ENCODE data around the gene LMNTD1. TPM values are rescaled to one million over a fixed set of nuclear protein-coding genes. Genes with fewer than 3 reads are reported as not detected.

The LMNTD1 gene
- total RNA-seq, 1 donor from 2014 or later: not detected

DNA sequence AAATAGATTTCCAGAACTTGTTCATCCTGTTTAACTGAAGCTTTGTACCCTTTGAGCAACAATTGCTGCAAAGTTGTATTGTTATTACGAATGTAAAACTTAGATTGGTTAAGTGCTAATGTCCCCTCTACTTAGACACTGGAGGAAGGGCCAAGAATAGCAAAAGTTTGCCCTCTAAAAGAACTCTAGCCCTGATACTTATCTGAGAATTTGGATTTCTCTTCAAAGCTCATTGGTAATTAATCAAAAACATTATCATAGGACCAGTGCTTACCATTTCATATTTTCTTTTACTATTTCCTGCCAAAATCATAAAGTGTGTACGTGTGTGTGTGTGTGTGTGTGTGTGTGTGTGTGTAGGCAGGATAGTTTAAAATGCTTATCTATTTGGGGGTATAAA, 58.2 kb downstream of the LMNTD1 start:
- Histone ChIP-seq H3K36me3 (ENCODE audit: insufficient read depth, low read length) (no peaks in the 10 kb centered on the region), H3K9ac (ENCODE audit: low read length) (no peak overlapping the region), H3K9me3 (ENCODE audit: insufficient read depth, low read depth, low read length) (no peaks in the 10 kb centered on the region), H3K27me3 (ENCODE audit: insufficient read depth, low read length) (no peaks in the 10 kb centered on the region), H4K20me1 (ENCODE audit: insufficient read depth, low read length) (no peaks in the 10 kb centered on the region), H2AFZ (ENCODE audit: low read depth, low read length) (no peak overlapping the region), H3K4me1 (ENCODE audit: insufficient read depth, low read length) (peaks cover 17% of the 10 kb centered on the region), H3K4me3 (ENCODE audit: insufficient read depth, low read depth, low read length) (no peak overlapping the region), H3K4me2 (ENCODE audit: low read length) (no peak overlapping the region), H3K27ac (ENCODE audit: low read depth, low read length) (no peak overlapping the region), H3K79me2 (ENCODE audit: insufficient read depth, low read length) (no peaks in the 10 kb centered on the region)
- H3K27ac Mint-ChIP-seq (ENCODE audit: unreplicated experiment): no peak overlapping the region
- TF ChIP-seq, protein P1, sequence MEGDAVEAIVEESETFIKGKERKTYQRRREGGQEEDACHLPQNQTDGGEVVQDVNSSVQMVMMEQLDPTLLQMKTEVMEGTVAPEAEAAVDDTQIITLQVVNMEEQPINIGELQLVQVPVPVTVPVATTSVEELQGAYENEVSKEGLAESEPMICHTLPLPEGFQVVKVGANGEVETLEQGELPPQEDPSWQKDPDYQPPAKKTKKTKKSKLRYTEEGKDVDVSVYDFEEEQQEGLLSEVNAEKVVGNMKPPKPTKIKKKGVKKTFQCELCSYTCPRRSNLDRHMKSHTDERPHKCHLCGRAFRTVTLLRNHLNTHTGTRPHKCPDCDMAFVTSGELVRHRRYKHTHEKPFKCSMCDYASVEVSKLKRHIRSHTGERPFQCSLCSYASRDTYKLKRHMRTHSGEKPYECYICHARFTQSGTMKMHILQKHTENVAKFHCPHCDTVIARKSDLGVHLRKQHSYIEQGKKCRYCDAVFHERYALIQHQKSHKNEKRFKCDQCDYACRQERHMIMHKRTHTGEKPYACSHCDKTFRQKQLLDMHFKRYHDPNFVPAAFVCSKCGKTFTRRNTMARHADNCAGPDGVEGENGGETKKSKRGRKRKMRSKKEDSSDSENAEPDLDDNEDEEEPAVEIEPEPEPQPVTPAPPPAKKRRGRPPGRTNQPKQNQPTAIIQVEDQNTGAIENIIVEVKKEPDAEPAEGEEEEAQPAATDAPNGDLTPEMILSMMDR (IDR thresholded peaks at IDR 0.05; ENCODE audit: insufficient read depth, low read depth, low read length): no peak
- TF ChIP-seq EZH2 (IDR thresholded peaks at IDR 0.05; ENCODE audit: insufficient read depth, low read length): no peak
- no peaks in the 10 kb centered on the region for H3K27me3 Mint-ChIP-seq (ENCODE audit: low read depth, unreplicated experiment)
- H3K4me1 Mint-ChIP-seq (ENCODE audit: low read depth, unreplicated experiment): peaks cover 18% of the 10 kb centered on the region
- DNase-seq (ENCODE audit: low read depth) (no peak), FAIRE-seq (no peak)
- H3K9me3 Mint-ChIP-seq (ENCODE audit: unreplicated experiment): peaks cover 6% of the 10 kb centered on the region
- no peaks in the 10 kb centered on the region for H3K36me3 Mint-ChIP-seq (ENCODE audit: low read depth, unreplicated experiment)
- H3K4me3 Mint-ChIP-seq (ENCODE audit: unreplicated experiment): no peak overlapping the region

DNA sequence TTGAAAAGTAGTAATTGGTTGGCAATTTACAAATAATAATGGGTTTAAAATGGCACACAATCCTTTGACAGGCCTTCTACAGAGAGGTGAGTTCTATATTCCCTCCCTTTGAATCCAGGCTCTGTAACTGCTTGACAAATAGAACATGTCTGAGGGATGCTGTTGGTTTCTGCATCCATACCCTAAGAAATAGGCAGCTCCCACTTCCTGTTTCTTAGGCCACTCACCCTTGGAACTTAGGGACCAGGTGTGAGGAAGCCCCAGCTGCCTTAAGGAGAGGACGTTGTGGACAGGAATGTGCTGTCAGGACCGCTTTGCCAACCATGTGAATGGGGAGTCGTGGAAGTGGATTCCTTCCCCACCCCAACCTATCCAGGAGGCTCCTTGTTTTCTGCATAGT, 59.4 kb downstream of the LMNTD1 start:
- DNase-seq (ENCODE audit: low read depth) (no peak), FAIRE-seq (no peak)
- Histone ChIP-seq H2AFZ (ENCODE audit: low read depth, low read length) (no peak overlapping the region), H4K20me1 (ENCODE audit: insufficient read depth, low read length) (no peaks in the 10 kb centered on the region), H3K36me3 (ENCODE audit: insufficient read depth, low read length) (no peaks in the 10 kb centered on the region), H3K4me3 (ENCODE audit: insufficient read depth, low read depth, low read length) (no peak overlapping the region), H3K79me2 (ENCODE audit: insufficient read depth, low read length) (no peaks in the 10 kb centered on the region), H3K4me2 (ENCODE audit: low read length) (no peak overlapping the region), H3K9me3 (ENCODE audit: insufficient read depth, low read depth, low read length) (no peaks in the 10 kb centered on the region), H3K27me3 (ENCODE audit: insufficient read depth, low read length) (no peaks in the 10 kb centered on the region), H3K4me1 (ENCODE audit: insufficient read depth, low read length) (peaks cover 17% of the 10 kb centered on the region), H3K27ac (ENCODE audit: low read depth, low read length) (no peak overlapping the region), H3K9ac (ENCODE audit: low read length) (no peak overlapping the region)
- Mint-ChIP-seq H3K27ac (ENCODE audit: unreplicated experiment) (no peak overlapping the region), H3K27me3 (ENCODE audit: low read depth, unreplicated experiment) (no peaks in the 10 kb centered on the region), H3K4me1 (ENCODE audit: low read depth, unreplicated experiment) (peaks cover 18% of the 10 kb centered on the region), H3K9me3 (ENCODE audit: unreplicated experiment) (peaks cover 2% of the 10 kb centered on the region), H3K36me3 (ENCODE audit: low read depth, unreplicated experiment) (no peaks in the 10 kb centered on the region), H3K4me3 (ENCODE audit: unreplicated experiment) (no peak overlapping the region)
- no peak for TF ChIP-seq EZH2 (IDR thresholded peaks at IDR 0.05; ENCODE audit: insufficient read depth, low read length)
- TF ChIP-seq, protein P1 (IDR thresholded peaks at IDR 0.05; ENCODE audit: insufficient read depth, low read depth, low read length): no peak

DNA sequence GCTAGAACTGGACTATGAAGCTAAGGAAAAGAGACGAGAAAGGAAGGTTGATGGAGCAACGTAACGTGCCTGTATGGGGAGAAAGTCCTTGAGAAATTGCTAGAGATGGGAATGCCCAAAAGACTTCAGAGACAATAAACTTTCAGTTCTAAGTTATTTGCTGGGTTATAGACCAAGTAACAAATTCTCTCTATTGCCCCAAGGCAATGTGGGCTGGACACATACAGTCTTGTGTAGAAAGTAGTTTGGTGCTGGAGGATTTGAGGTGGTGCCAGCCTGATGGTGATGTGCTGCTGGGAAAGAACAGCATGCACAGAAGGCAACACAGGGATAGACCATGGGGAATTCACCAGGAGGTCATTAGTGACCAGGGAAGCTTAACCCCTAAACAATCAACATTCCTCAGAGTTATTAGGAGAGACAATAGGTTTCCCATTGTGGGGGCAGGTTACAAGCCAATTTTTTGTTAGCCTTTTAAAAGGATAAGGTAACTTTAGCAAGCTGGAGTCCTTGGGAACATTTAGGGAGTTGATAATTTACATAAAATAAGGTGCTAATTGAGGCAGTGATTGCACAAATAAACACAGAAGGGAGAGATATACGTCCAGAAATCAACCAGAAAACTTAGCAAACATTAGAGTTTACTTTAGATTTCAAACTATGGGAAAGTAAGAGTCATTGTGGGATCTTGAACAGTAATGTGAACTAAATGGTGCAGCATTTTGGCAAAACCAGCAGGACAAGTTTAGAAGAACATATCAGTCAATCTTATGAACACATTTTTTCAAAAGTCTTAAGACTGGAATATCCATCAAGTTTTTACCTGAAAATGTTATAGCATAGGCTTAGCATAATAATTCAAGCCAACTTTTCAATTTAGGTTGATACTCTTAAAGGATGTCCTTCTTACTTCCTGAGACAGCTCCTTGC, 61.4 kb downstream of the LMNTD1 start:
- Histone ChIP-seq H3K4me1 (ENCODE audit: insufficient read depth, low read length) (peaks cover 17% of the 10 kb centered on the region), H3K36me3 (ENCODE audit: insufficient read depth, low read length) (no peaks in the 10 kb centered on the region), H4K20me1 (ENCODE audit: insufficient read depth, low read length) (no peaks in the 10 kb centered on the region), H2AFZ (ENCODE audit: low read depth, low read length) (no peak overlapping the region), H3K9me3 (ENCODE audit: insufficient read depth, low read depth, low read length) (no peaks in the 10 kb centered on the region), H3K79me2 (ENCODE audit: insufficient read depth, low read length) (no peaks in the 10 kb centered on the region), H3K27ac (ENCODE audit: low read depth, low read length) (no peak overlapping the region), H3K4me3 (ENCODE audit: insufficient read depth, low read depth, low read length) (no peak overlapping the region), H3K4me2 (ENCODE audit: low read length) (no peak overlapping the region), H3K27me3 (ENCODE audit: insufficient read depth, low read length) (no peaks in the 10 kb centered on the region), H3K9ac (ENCODE audit: low read length) (no peak overlapping the region)
- Mint-ChIP-seq H3K27me3 (ENCODE audit: low read depth, unreplicated experiment) (no peaks in the 10 kb centered on the region), H3K4me3 (ENCODE audit: unreplicated experiment) (no peak overlapping the region), H3K27ac (ENCODE audit: unreplicated experiment) (no peak overlapping the region), H3K9me3 (ENCODE audit: unreplicated experiment) (peaks cover 3% of the 10 kb centered on the region), H3K36me3 (ENCODE audit: low read depth, unreplicated experiment) (no peaks in the 10 kb centered on the region), H3K4me1 (ENCODE audit: low read depth, unreplicated experiment) (peaks cover 16% of the 10 kb centered on the region)
- TF ChIP-seq, protein P1 (IDR thresholded peaks at IDR 0.05; ENCODE audit: insufficient read depth, low read depth, low read length): no peak
- no peak for TF ChIP-seq EZH2 (IDR thresholded peaks at IDR 0.05; ENCODE audit: insufficient read depth, low read length)
- FAIRE-seq: peak; percentile 29
- no peak for DNase-seq (ENCODE audit: low read depth)
